ENCODE data around the gene ORAI2.
A peak's percentile ranks its signal among the peaks of the same experiment; 100 is the strongest.

The ORAI2 gene

DNA sequence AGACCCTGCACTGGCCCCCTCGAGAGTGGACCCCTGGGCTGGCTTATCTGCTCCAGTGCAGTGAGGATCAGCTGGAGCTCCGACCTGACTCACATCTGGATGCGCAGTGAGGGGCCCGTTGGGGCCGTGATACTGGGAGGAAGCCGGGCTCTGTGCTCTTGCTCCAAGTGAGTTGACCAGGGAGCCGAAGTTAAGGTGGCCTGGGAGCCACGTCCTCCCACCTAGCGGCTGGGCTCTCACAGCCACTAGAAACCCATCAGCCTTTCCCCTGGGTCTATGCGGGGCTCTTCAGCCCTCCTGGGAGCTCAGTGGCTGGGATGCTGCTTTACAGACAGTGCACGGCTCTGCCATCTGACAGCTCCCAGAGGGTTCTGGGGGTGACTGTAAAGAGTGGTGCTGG, 22.2 kb downstream of the ORAI2 start:
- TF ChIP-seq CTCF (IDR thresholded peaks at IDR 0.05; ENCODE audit: low read depth, low read length): no peak
- no peak overlapping the region for H3K4me3 ChIP-seq (ENCODE audit: low read depth, low read length)

- TF ChIP-seq CTCF (IDR thresholded peaks at IDR 0.05; ENCODE audit: low read depth, low read length): no peak
- H3K4me3 ChIP-seq (ENCODE audit: low read depth, low read length): no peak overlapping the region
Measured at GRCh38 chr7:102456327-102456726, 23.0 kb downstream of the ORAI2 start.

DNA sequence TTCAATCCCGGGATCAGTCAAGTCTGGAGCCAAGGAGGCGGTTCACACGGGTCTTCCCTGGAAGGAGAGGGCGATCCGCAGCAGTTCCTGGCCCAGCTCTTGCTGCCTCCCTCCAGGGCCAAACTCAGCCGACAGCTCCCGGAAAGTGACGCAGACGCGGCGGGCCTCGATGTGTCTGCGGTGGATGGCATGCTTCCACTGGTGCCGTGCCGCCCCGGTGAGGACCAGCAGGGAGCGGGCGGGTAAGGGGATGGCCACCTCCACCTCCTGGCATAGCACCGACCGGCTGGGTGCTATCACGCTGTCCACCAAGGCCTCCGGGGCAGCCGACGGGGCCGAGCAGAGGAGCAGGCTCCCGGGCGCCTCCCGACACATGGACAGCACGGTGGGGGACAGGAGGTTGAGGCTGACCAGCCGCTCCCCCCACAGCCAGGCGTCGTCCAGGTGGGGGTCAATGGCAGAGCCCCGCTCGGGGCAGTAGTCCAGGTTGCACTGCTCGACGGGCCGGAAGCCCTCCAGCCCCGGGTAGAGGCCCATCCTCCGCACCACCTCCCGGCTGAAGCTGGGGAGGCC, 24.1 kb downstream of the ORAI2 start:
- no peak for TF ChIP-seq CTCF (IDR thresholded peaks at IDR 0.05; ENCODE audit: low read depth, low read length)
- H3K4me3 ChIP-seq (ENCODE audit: low read depth, low read length): no peak overlapping the region

DNA sequence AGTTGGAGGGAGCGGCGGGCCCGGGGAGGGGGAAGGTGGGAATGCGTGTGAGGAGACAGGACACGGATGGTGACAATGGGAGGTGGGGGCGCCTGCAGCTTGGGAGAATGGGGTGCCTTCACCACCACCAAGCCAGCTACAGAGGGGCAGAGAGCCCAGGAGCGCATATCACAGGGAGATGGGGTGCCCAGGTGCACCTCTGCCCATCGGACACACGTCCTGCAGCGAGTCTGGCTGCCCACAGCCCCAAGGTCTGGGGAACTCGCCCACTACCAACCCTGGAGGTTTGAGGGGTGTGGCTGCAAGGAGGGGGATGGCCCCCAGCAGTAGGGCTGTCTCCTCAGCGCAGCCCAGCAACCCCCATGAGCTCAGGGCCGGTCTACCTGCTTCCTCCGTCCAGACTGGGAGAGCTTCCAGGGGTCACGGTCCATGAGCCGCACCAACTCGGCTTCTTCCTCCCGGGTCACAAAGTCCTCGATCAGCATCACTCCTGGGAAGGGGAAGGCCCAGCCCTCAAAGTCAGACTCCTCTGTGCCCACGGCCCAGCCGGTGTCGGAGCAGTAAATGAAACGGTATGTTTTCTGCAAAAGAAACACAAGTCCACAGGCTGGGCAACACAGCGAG, 26.0 kb downstream of the ORAI2 start:
- no peak for TF ChIP-seq CTCF (IDR thresholded peaks at IDR 0.05; ENCODE audit: low read depth, low read length)
- H3K4me3 ChIP-seq (ENCODE audit: low read depth, low read length): no peak overlapping the region

- TF ChIP-seq CTCF (IDR thresholded peaks at IDR 0.05; ENCODE audit: low read depth, low read length): no peak
- H3K4me3 ChIP-seq (ENCODE audit: low read depth, low read length): no peak overlapping the region
Measured at GRCh38 chr7:102460467-102460866, 27.1 kb downstream of the ORAI2 start.

DNA sequence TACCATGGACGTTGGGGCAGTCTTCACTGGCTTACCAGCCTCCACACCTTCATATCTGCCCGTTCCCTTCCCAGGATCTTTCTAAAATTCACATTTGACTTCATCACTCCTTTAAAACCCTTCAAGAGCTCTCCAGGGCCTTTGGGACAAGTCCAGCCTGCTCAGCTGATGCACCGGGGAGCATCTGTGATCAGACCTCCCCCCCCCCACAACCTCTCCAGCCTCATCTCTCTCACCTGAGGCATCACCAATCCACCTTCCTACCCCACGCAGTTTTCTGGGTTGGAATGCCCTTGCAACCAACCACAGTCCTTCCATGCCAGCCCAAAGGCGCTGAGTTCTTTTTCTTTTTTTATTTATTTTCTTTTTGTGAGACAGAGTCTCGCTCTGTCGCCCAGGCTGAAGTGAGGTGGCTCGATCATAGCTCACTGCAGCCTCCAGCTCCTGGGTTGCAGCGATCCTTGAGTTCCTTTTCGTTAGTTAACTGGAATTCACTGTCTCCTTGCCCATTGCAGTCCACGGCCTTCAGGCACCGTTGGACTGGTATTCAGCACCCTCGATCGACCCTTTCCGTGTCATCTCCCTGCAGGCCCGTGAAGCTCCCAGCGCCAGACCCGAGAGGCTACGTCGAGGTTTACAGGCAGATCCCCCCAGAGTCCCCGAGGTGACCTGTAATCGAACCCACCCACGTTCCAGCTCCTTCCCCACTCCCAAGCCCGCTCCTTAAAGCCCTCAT, 30.6 kb downstream of the ORAI2 start:
- TF ChIP-seq CTCF (IDR thresholded peaks at IDR 0.05; ENCODE audit: low read depth, low read length): no peak
- peak overlapping the region; percentile 99 for H3K4me3 ChIP-seq (ENCODE audit: low read depth, low read length)
